Renal cortical epithelial cell (primary cell): ENCODE results near the gene RNASE13. TPM values are rescaled to one million over a fixed set of nuclear protein-coding genes. Genes with fewer than 3 reads are reported as not detected.
A peak's percentile ranks its signal among the peaks of the same experiment; 100 is the strongest.
"Not testable (repeated sequence)": the region's sequence is repeated elsewhere in the genome, so short reads cannot be mapped to it uniquely, and the experiment has no call there.

Source experiments
- DNase-seq: peaks from one replicate; pipeline ENCODE4 v3.0.0-alpha.2; 2011; ENCODE audit warnings: low read depth
- total RNA-seq: library from RNA; depleted of rRNA; stranded (reverse); fragments of >200 nt; gene quantifications from 2 replicates; pipeline ENCODE4 v1.2.3, GENCODE V29; 2014

The RNASE13 gene
- total RNA-seq, 1 donor from 2014 or later: not detected

DNA sequence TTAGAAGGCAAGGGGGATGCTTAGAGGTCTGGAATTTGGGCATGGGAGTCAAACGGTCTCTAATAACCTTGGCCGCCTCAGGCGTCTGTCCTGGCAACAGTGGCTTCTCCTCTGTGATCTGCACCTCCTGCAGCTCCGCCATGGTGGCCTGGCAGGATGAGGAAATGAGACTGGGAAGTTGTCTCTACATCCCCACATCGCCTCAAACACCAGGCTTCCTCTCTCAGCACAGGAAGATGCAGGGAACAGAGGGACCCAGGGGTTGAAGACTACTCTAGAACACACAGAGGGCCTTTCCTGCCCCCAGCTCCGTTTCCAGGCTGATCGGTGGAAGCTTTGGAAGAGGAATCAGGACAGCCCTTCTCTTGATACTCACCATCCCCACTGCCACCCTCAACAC lies 11.4 kb downstream of the RNASE13 start:
- DNase-seq: no peak

DNA sequence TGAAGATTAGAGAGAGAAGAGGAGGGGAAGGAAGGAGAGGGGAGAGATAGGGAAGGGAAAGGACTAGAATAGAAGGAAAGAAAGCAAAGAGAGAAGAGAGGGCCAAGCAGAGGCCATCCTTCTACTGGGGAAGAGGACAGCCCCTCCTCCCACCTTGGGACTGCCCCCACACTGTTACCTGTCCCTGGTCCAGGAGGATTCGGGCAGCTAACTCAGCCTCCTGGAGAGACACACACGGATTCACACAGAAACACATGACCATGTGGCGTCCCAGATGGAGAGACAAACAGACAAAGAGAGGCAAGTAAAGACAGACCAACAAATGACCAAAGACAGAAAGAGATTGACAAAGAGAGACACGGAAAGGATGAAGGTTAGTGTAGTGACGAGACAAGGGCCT lies 11.9 kb downstream of the RNASE13 start:
- no peak for DNase-seq

DNA sequence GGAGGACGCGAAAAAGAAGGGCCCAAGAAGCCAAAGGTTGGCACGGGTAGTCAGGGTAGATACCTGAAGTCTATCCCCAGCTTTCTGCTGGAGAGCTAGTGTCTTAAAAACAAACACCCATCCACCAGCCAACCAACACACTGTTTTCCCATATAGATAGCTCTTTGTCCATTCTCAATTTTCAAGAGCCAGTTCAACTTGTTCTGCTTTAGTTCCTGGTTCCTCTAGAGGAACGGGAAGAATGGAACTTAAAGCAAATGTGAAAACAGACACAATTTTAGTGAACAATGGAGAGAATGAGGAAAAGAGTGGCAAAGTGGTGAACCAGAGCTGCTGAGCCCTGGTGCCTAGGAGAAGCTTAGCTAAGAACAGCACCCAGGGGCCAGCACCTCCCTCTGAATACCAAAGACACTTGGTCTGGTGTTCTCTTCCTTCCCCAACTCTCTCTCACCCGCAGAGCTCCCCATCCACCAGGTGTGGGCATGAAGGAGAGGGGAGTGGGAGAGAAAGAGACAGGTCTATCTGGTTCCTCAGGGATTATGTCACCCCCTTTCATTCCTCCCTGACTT lies 13.5 kb downstream of the RNASE13 start:
- DNase-seq: peak; percentile 13

DNA sequence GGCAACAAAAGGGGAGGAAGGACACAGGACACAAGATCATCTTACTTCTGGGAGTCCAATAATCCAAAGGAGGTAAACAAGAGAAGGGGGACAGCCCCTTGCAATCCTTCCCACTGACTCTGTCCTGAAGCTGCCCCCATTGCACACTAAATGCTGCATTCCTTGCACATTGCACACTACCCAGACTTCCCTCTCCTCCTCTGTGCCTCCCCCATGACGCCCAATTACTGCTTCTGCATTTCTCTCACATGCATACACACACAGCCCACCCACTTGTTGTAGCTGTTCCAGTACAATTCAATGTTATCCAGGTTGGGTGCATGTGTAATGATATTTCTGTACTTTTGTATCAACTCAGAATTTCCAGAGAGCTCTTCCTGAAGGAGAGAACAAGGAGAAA lies 15.2 kb downstream of the RNASE13 start:
- no peak for DNase-seq

DNA sequence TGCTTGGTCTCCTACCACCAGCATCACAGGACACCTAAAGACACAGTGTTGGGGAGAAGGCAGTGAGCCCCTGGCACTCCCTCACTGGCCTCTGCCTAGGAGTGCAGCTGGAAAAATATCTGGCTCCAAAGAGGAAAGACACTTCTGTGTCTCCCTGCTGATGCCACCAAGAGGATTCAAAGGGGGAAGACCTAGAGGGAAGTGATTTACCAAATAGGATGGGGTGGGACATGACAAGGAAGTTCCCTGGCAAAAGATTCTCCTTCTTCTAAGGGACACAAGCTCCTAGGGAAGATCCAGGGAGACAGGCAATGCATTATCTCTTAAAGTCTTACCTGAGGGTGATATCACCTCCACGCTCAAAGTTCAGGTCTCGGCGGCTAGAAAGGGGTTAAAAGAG lies 15.8 kb downstream of the RNASE13 start:
- no peak for DNase-seq

DNA sequence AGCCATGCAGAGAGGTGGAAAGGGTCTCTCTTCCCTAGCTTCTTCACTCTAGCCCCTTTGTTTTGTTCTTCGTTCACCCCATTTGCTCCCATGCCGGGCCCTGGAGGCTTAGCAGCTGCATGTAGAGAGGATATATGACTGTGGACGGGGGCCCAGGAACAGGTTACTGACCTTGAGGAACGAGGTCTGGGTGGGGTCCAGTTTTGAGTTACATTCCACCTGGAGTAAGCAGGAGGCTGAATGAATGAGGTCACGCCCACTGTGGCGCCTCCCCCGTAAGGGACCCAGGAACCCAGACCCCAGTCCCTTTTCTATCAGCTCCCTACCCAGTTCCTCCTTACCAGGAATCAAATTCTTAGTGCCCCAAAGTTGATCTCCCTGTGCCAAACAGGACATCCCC lies 16.3 kb downstream of the RNASE13 start:
- DNase-seq: no peak

DNA sequence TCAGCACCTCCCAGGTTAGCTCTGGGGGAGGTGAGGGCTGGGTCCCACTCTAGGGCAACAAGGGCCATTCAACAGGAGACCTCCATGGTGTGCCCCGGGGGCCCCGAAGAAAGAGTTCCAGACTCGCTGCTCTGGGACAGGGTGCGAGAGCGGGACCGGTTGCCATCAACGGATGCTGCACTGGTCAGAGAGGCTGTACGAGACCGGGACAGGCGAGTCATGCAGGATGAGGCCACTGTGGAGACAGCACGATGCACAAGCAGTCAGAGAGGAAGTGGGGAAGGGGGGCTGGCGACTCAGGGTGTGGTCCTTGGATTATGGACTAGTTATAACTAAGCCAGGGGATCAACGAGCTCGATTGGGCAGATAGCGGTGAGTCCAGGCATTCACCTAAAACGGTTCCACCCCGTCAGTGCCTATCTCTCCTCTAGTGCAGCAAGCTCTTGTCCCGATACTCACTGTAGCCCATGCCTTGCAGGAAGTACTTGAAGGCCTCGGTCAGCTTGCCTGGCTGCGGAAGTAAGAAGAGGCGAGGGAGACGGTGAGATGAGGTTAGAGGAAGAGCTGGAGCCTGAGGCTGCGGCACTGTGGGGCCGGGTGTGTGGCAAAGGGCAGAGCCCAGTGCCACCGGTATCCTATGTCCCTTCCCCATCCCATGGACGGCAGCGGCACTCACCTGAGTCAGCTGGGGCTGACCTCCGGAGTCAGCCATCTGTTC lies 16.9 kb downstream of the RNASE13 start:
- no peak for DNase-seq

DNA sequence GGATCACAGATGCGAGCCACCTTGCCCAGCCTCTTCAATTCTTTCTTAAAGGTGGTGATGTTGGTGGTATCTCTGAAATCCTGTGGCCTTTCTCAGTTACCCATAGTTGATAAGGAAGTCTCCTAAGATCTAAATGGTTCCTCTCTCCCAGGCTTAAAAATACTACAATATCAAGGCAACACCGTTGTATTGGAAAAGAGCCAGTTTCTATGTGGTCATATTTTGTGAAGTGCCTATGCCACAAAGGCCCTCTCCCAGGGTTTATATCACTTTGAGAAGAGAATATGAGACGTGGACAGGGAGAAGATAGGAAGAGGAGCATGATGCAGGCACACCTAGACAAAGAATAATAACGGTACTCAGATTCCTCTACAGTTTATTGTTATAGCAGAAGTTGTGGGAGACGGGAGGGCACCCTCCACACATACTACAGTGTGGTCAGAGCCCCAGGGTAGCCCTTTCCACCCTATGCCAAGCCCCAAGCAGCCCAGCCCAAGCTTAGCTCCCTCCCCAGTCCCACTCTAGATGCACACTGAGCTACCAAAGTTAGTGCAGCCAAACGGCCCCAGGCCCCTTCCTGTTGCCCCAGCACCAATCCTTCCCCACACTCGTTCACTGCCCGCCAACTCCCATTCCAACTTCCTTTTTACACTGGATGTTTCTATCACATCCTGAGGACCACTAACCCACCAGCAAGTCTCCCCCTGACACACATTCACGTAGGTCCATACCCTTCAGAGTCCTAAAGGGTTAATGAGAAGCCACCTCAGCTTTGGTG lies 18.0 kb downstream of the RNASE13 start:
- DNase-seq: no peak

DNA sequence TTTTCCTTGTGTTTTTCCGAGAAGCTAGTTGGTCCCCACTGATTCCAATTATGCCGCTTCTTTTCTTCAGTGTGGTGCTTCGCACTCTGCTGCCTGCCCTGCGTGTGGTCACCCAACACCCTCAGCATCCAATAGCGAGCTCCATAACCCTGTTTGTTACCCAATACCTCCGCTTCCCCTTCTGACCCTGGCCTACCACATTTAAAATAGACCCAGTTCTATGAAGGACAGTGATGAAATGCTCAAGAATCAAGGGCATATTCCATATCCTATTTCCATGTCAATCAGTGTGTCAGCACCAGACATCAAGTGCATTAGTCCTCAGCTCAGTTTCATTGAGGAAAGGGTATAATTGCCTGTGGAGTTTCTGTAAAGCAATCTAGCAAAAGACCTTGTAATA lies 19.3 kb downstream of the RNASE13 start:
- no peak for DNase-seq

DNA sequence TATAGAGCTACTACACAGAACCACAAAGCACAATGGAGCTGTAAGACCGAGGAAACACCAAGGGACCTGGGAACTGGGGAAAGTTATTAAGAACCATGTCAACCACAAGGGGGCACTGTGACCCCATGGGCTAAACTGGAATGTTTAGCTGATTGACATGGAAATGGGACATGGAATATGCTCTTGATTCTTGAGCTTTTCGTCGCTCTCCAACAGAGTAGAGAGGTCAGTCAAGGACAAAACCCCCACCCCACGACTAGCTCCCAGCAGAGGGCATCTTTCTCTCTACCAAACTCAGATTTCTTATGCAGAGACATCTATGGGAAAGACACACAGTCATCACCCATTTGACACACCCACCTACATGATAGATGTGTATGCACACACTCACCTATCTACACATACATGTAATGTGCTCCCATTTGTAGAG lies 19.8 kb downstream of the RNASE13 start:
- peak; percentile 79 for DNase-seq

DNA sequence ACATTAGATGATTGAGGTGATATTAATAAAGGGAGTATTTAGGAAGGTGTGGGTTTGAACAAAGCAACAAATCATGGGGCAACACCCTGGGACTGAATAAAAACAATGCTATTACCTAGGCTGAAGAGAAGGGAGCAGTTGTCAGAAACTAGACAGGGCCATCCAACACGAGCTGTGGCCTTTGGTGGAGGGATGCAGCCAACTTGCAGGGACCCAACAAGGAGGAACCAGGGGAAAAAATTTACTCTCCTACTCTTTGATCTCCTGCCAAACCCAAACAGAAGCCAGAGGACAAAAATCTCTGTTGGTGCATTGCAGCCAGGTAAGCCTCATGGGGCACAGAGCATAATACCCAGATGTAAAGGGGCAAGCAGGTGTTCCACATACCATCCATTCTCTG lies 23.5 kb downstream of the RNASE13 start:
- no peak for DNase-seq

DNA sequence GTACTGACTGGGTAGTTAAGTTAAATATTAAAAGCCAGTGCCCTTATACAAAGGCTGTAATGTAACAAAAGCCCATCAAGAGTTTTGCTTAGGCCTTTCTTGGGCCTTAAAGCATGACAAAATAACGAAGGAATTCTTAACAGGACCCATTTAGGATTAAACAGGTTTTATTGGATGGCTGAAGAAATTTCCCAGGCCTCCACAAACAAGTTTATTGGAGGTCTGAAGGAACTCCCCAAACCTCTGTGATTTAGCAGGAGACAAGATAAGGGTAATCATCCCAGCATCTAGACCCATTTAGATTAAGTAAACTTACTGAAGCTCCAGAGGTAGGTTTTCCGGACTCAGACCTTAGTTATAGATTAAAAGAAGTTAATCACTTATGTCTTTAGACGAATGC lies 24.9 kb downstream of the RNASE13 start:
- not testable (repeated sequence) for DNase-seq

DNA sequence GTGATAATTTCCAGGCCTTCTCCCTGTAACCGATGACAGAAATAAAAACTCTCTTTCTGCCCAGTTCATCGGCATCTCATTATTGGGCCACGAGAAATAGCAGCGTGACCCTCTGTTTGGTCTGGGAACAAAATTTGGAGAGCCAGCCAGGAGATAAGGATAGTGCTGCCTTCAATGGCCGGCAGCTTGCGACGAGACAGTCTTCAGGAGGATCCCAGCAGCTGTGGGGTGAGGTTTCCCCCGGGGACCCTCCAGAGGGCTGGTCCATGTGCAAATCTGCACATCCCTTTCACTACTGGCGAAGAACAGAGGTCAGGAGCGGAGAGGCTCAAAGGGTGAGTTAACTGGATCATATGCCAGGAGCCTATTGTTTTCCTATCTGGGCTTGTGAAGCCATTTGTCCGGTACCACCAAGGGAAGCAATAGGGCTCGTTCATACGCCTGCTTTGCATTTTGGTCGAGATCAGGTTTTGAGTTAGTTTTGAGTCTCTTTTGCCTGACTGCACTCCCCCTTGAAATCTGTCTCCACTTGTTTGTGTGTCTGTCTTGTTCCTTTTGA lies 30.7 kb downstream of the RNASE13 start:
- no peak for DNase-seq

DNA sequence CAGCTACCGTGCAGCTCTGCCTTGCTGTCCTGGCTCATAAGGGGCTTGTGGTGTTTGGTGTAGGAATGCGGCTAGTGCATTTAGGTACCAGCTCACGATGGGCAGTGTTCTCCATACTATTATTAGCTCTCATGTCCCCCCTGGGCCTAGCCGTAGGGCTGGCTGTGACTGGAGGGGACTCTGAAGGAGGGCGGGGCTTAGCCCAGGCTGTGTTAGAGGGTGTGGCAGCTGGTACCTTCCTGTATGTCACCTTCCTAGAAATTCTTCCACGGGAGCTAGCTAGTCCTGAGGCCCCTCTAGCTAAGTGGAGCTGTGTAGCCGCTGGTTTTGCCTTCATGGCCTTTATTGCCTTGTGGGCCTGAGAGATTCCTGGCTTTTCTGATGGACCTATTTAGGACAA lies 33.4 kb downstream of the RNASE13 start:
- no peak for DNase-seq

DNA sequence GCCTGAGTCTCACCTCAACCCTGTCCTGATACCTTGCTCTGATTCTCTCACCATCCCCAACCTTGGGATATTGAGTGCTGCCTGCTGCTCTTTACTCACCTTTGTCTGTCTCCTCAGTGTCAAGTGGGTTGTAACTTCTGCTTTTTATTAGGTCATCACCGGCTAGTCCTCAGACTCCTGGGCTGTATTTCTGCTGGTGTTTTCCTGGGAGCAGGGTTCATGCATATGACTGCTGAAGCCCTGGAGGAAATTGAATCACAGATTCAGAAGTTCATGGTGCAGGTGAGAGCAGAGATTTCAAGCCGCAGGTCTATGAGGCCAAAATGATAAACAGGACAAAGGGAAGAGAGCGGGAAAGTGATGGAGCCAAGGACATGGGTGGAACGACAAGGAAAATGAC lies 35.0 kb downstream of the RNASE13 start:
- no peak for DNase-seq

DNA sequence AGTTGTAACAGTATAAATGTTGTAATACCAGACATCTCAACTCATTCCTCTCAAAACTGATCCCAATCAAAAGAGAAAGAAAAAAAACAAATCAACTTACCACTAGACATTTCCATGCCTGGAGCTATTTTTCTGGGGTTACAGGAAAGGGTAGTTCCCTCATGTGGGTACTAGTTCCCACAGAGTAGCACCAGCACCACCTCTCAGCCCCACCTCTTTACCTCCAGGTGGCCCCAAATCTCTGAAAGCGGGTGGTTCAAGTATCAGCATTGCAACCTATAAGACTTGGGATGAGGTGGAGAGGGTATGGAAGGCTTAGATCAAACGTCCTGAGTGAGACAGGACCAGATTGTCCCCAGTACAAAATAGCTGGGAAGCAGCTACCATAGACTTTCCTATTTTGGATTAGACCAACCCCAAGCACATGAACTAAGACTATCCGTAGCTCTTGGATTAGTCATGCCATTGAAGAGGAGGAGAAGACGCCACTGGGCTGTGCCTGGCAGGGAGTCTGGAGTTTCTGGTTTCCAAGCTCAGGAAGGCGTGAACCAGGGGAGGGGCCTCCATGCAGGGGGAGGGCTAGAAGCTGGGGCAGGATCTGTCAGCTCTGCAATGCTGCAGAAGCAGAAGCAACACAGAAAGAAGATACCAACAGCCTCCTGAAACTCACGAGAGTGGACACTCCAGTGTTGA lies 35.8 kb downstream of the RNASE13 start, which contains the start of gene SLC39A2:
Gene SLC39A2 (plus strand): TSS at position 620 of the 693 bp plus-strand sequence. CDS start 154 bp downstream, outside the sequence.
- peak; percentile 41 for DNase-seq

DNA sequence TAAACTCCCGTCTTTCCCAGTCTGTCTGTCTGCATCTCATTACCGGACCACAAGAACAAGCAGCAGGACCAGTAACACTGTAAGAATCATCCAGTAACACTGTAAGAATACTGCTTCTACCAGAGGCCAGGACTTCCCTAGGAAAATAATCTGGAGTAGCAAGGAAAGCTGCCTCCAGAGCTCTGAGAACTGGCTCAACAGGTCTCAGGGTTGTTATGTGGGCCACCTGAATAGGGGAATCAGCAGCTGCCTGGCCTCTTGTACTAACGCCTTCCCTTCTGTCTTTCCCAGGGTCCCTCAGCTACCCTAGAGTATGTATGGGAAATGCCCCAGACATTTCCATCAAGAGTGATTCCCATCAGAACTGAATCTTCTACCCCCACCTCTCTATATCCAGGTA lies 36.5 kb downstream of the RNASE13 start:
- DNase-seq: no peak

DNA sequence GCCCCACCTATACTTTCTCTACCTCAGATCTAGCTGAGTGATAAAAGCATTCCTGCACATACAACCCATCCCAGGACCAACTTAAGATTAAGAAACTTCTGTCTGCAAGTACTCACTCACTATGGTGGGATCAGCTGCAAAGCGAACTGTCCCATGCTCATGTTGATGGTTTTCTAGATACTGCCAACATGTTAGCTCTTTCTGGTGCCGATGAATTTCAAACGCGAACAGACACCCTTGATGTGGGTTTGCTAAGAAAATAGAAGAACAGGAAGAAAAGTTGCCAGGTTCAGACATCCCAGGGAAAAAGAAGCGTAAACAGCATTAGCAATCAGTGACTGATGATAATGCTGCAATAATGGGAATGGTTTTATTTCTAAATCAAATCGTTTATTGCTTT lies 37.0 kb downstream of the RNASE13 start:
- DNase-seq: no peak

DNA sequence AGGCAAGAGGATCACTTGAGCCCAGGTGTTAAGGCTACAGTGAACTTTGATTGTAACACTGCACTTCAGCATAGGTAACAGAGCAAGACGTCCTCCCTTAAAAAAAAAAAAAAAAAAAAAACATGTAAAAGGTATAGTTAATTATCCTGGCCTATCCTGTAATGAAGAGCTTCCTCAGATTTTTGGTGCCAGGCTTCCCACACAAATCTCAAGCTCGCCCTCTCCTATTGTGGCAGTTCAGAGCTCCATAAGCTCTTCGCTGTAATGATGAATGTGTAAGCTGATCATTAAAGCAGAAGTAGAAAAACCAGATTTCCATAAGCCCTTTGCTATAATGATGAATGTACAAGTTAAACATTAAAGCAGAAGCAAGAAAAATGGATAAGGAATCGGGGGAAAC lies 37.5 kb downstream of the RNASE13 start:
- no peak for DNase-seq

DNA sequence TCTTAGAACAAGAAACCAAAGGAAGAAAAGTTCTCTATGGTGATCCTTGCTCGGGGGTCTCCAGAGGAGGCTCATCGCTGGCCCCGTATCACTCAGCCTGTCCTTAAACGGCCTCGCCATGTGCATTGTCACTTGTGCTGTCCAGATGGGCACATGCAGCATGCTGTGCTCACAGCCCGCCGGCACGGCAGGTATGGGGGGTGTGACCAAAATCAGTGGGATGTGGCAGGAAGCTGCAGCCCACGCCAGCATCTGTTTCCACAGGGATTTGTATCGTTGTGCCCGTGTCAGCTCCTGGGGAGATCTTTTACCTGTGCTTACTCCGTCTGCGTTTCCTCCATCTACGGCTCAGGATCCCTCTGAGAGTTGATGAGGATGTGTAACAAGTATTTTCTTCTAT lies 38.1 kb downstream of the RNASE13 start:
- DNase-seq: no peak

DNA sequence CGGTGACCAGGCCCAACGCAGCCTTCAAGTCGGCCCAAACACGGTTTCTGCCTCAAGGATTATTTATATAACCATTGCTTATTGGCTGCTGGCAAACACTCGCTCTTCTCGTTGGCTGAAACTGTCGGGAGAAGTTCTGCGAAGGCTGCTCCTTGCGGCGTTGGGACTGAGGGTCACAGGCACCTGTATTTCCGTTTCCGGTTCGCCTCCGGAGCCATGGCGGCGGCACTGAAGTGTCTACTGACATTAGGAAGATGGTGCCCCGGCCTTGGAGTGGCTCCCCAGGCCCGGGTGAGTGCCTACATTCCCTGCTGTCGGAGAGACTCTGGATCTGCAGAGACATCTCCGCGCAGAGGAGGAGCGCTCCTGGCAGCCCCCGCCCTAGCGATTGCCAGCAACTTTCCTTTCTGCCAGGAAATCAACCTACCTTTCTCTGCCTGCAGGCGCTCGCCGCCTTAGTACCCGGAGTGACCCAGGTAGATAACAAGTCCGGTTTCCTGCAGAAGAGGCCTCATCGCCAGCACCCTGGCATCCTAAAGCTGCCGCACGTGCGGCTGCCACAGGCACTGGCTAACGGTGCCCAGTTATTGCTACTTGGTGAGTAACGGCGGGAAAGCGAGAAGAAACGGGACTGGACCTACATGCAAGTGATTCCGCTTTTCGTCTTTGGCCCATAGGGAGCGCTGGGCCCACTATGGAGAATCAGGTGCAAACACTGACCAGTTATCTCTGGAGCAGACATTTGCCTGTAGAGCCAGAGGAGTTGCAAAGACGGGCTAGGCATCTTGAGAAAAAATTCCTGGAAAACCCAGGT lies 44.6 kb downstream of the RNASE13 start, which contains the start of gene METTL17:
Gene METTL17 (plus strand): TSS at position 194 of the 814 bp plus-strand sequence. CDS start 23 bp downstream, at position 217.
- peak; percentile 97 for DNase-seq
